IMR-90 (cell line): Measurements from ENCODE around the gene MYT1. TPM values are rescaled to one million over a fixed set of nuclear protein-coding genes. Genes with fewer than 3 reads are reported as not detected.

Source experiments
- ATAC-seq: fragments of 200-7000 bp; cut with Tn5 transposase; 2 replicates; pipeline ENCODE4 v1.9.1; 2020; ENCODE audit warnings: low read depth, mild to moderate bottlenecking, moderate library complexity
- BruUV-seq: library from RNA; stranded (reverse); fragments of 400-500 nt; replicated peaks from 2 replicates; lab custom pipeline; 2021; lab: Mats Ljungman, UMichigan
- CTCF ChIA-PET: fragments of 300-600 bp; formaldehyde crosslinking; extraction: SDS; loops from one replicate; lab custom pipeline; 2021; ENCODE audit warnings: antibody characterized with exemption; lab: Yijun Ruan, JAX
- POLR2A ChIA-PET: fragments of 300-600 bp; sonication (Branson Sonifier 250); formaldehyde crosslinking; loops from one replicate; lab custom pipeline; 2022; ENCODE audit warnings: antibody characterized with exemption; ENCODE audit not compliant: unreplicated experiment; lab: Charles Lee
- DNase-seq: peaks from one replicate; pipeline ENCODE4 v3.0.0; 2013
- H2AFZ ChIP-seq: replicated peaks from 2 replicates; pipeline ENCODE3; 2013; ENCODE audit warnings: low read length, mild to moderate bottlenecking; ENCODE audit not compliant: poor library complexity
- H2AK5ac ChIP-seq: 2 replicates; pipeline ENCODE4 v1.6.1; 2013; ENCODE audit warnings: low read depth, low read length, inconsistent platforms
- H2AK9ac ChIP-seq: replicated peaks from 2 replicates; pipeline ENCODE3; 2013; ENCODE audit warnings: mild to moderate bottlenecking, low read depth, low read length, moderate library complexity; ENCODE audit not compliant: poor library complexity
- H2BK120ac ChIP-seq: 2 replicates; pipeline ENCODE4 v1.6.1; 2013; ENCODE audit warnings: low read depth, low read length, inconsistent platforms
- H2BK15ac ChIP-seq: 3 replicates; pipeline ENCODE4 v1.6.1; 2013; ENCODE audit warnings: low read depth, low read length, inconsistent platforms
- H2BK20ac ChIP-seq: 2 replicates; pipeline ENCODE4 v1.6.1; 2013; ENCODE audit warnings: low read depth, mild to moderate bottlenecking, inconsistent platforms, low read length, moderate library complexity
- H2BK5ac ChIP-seq: 2 replicates; pipeline ENCODE4 v1.6.1; 2013; ENCODE audit warnings: mild to moderate bottlenecking, low read depth, low read length, inconsistent platforms; ENCODE audit not compliant: poor library complexity, severe bottlenecking
- H3K14ac ChIP-seq: replicated peaks from 2 replicates; pipeline ENCODE4 v1.6.1; 2013; ENCODE audit warnings: low read depth, low read length, inconsistent platforms
- H3K18ac ChIP-seq: 2 replicates; pipeline ENCODE4 v1.6.1; 2013; ENCODE audit warnings: low read depth, low read length, control low read depth
- H3K23ac ChIP-seq: 2 replicates; pipeline ENCODE4 v1.6.1; 2013; ENCODE audit warnings: low read depth, low read length, inconsistent platforms
- H3K27ac ChIP-seq: 2 replicates; pipeline ENCODE4 v1.5.1; 2013; ENCODE audit warnings: mild to moderate bottlenecking, control low read depth, low read length; ENCODE audit not compliant: insufficient read depth
- H3K27me3 ChIP-seq: 2 replicates; pipeline ENCODE4 v1.6.1; 2013; ENCODE audit warnings: low read length; ENCODE audit not compliant: control insufficient read depth, insufficient read depth
- H3K36me3 ChIP-seq: 2 replicates; pipeline ENCODE4 v1.6.1; 2013; ENCODE audit warnings: low read length, mixed read lengths; ENCODE audit not compliant: control insufficient read depth, insufficient read depth
- H3K4ac ChIP-seq: 2 replicates; pipeline ENCODE4 v1.6.1; 2013; ENCODE audit warnings: low read depth, low read length, inconsistent platforms
- H3K4me1 ChIP-seq: 2 replicates; pipeline ENCODE4 v1.6.1; 2013; ENCODE audit warnings: low read length, mixed read lengths; ENCODE audit not compliant: control insufficient read depth, insufficient read depth
- H3K4me2 ChIP-seq: 2 replicates; pipeline ENCODE4 v1.6.1; 2013; ENCODE audit warnings: low read depth, mild to moderate bottlenecking, control low read depth, low read length, moderate library complexity
- H3K4me3 ChIP-seq: 2 replicates; pipeline ENCODE4 v1.5.1; 2013; ENCODE audit warnings: low read depth, mild to moderate bottlenecking, control low read depth, low read length, moderate library complexity; ENCODE audit not compliant: insufficient read depth
- H3K56ac ChIP-seq: 2 replicates; pipeline ENCODE4 v1.6.1; 2013; ENCODE audit warnings: low read length, inconsistent platforms; ENCODE audit not compliant: insufficient read depth; ENCODE audit errors: extremely low read depth
- H3K79me1 ChIP-seq, 2 experiments: 2 replicates each; pipeline ENCODE4 v1.6.1; 2013; ENCODE audit warnings: low read length in 2 of 2, inconsistent platforms in 1 of 2, low read depth in 1 of 2
- H3K9ac ChIP-seq: 2 replicates; pipeline ENCODE4 v1.6.1; 2013; ENCODE audit warnings: low read depth, low read length, control low read depth
- H3K9me1 ChIP-seq: 2 replicates; pipeline ENCODE4 v1.6.1; 2013; ENCODE audit warnings: low read length, inconsistent platforms; ENCODE audit not compliant: insufficient read depth
- H3K9me3 ChIP-seq: 2 replicates; pipeline ENCODE4 v1.6.1; 2013; ENCODE audit warnings: low read length; ENCODE audit not compliant: control insufficient read depth, insufficient read depth
- H4K20me1 ChIP-seq: 2 replicates; pipeline ENCODE4 v1.6.1; 2013; ENCODE audit warnings: low read length, inconsistent platforms; ENCODE audit not compliant: insufficient read depth
- H4K5ac ChIP-seq: 2 replicates; pipeline ENCODE4 v1.6.1; 2013; ENCODE audit warnings: mild to moderate bottlenecking, low read depth, low read length, control low read depth
- H4K8ac ChIP-seq, 2 experiments: 2 replicates each; pipeline ENCODE4 v1.6.1; 2013; ENCODE audit warnings: low read depth in 2 of 2, low read length in 2 of 2, control low read depth in 1 of 2, inconsistent platforms in 1 of 2
- H4K91ac ChIP-seq: 2 replicates; pipeline ENCODE4 v1.6.1; 2013; ENCODE audit warnings: low read depth, low read length, inconsistent platforms; ENCODE audit not compliant: insufficient read depth
- ELK1 ChIP-seq: fragments of 150-350 bp; IDR thresholded peaks from 2 replicates; pipeline ENCODE4 v1.6.1; 2016; ENCODE audit warnings: low read depth, mild to moderate bottlenecking, low read length, moderate library complexity, borderline replicate concordance
- FOS ChIP-seq: fragments of 150-350 bp; IDR thresholded peaks from 2 replicates; pipeline ENCODE4 v1.6.1; 2016; ENCODE audit warnings: low read depth, low read length
- RFX5 ChIP-seq: IDR thresholded peaks from 2 replicates; pipeline ENCODE4 v1.8.0; 2012; ENCODE audit warnings: low read depth, mild to moderate bottlenecking, low read length, moderate library complexity
- WGBS, 2 experiments: methylation state at CpG; one replicate each; pipeline versions ENCODE4 v1.1.5 to v1.1.7; 2013; ENCODE audit warnings: missing lambda C conversion rate in 2 of 2; ENCODE audit not compliant: insufficient read length in 1 of 2; ENCODE audit errors: extremely low coverage in 2 of 2; 5-methylcytosine and 5-hydroxymethylcytosine counted together
- dilution Hi-C: fragments of 300-500 bp; cut with HindIII; formaldehyde crosslinking; loops from one replicate; pipeline ENCODE4 v1.14.3; 2018; ENCODE audit warnings: low sequenced_read_pairs; ENCODE audit not compliant: unreplicated experiment
- in situ Hi-C: fragments of 300-500 bp; cut with MboI; formaldehyde crosslinking; loops from 3 replicates; pipeline ENCODE4 v1.14.3; 2019; ENCODE audit warnings: low sequenced_read_pairs, inconsistent platforms, mixed read lengths
- intact Hi-C: fragments of 100-400 bp; cut with micrococcal nuclease; formaldehyde crosslinking; loops from 2 replicates; pipeline ENCODE4 v1.10.0; 2022
- polyA plus RNA-seq, 3 experiments: library from polyadenylated mRNA; depleted of rRNA; stranded (reverse); fragments of >200 nt; gene quantifications; 2 replicates each; pipeline ENCODE4 v1.2.3, GENCODE V29; 2012; ENCODE audit warnings: low replicate concordance in 1 of 3
- total RNA-seq: library from RNA; depleted of rRNA; stranded (reverse); fragments of >200 nt; gene quantifications from 2 replicates; pipeline ENCODE4 v1.2.3, GENCODE V29; 2012

MYT1 gene
- total and polyA plus RNA-seq, 2 of the 4 experiments (the other 2 are of a cell fraction) = not detected

- 60% methylated on average over 15 of the region's 24 CpGs; no CpG with 5 or more reads in 1 of the 2 experiments for WGBS, 2 experiments
- H3K4me1 ChIP-seq = no peaks in the 10 kb centered on the region
- no peak overlapping the region for H2AK9ac ChIP-seq
- in situ Hi-C loops (no loop called here), dilution Hi-C loops (no loop called here), intact Hi-C loops (no loop called here)
- DNase-seq = peak; percentile 46
- H3K23ac ChIP-seq = no peak overlapping the region
- no peak overlapping the region for H3K18ac ChIP-seq
- TF ChIP-seq FOS = no peak
- TF ChIP-seq ELK1 = no peak
- TF ChIP-seq RFX5 = no peak
- H4K8ac ChIP-seq = no peak overlapping the region
- H3K9ac ChIP-seq = no peak overlapping the region
- no peaks in the 10 kb centered on the region; the same call in 1 of the 2 replicates for H4K20me1 ChIP-seq
- no peaks in the 10 kb centered on the region for H3K36me3 ChIP-seq
- no peak overlapping the region for H2BK5ac ChIP-seq
- H3K56ac ChIP-seq = no peak overlapping the region
- no peak overlapping the region for H4K5ac ChIP-seq
- H3K14ac ChIP-seq = no peak overlapping the region
- H2BK120ac ChIP-seq = no peak overlapping the region
- H3K79me1 ChIP-seq = no peaks in the 10 kb centered on the region
- no peak for ATAC-seq
- H2AFZ ChIP-seq = no peak overlapping the region
- no peak overlapping the region for H3K4me2 ChIP-seq
- H3K9me3 ChIP-seq = no peaks in the 10 kb centered on the region; the same call in 1 of the 2 replicates
- peaks cover 3% of the 10 kb centered on the region; the same call in 1 of the 2 replicates for H3K9me1 ChIP-seq
- H2BK20ac ChIP-seq = no peak overlapping the region
- H3K27ac ChIP-seq = no peak overlapping the region
- peaks cover 16% of the 10 kb centered on the region for H3K27me3 ChIP-seq
- ChIA-PET CTCF (no interaction called here), POLR2A (no interaction called here)
- no TSS peak for BruUV-seq
- no peak overlapping the region for H3K4me3 ChIP-seq
- H4K91ac ChIP-seq = no peak overlapping the region
- no peak overlapping the region for H2AK5ac ChIP-seq
- H3K4ac ChIP-seq = no peak overlapping the region
- H2BK15ac ChIP-seq = no peak overlapping the region
Observed at GRCh38 chr20:64151633-64152530, 12.4 kb upstream of the MYT1 start.
